Measurements from ENCODE around the gene MRPL55.
"Not testable (repeated sequence)": the region's sequence is repeated elsewhere in the genome, so short reads cannot be mapped to it uniquely, and the experiment has no call there.

Gene MRPL55

DNA sequence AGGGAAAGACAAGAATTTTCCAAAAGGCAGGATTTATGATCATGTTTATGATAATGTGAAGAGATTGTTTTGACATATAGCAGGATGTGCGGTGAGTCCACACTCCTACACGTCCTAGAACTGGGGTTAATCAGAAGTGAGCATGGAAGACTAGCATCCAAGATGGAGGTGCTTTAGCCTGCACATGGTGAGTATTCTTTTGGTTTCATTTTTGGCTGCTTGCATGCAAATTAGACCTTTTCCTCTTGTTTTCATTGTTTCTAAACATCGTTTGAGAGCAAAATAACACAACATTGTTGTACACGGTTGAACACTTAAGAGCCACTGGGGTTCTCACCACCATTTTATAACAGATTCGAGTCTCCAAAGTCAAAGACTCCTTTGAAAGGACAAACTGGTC is 16.1 kb upstream of the MRPL55 start:
- in situ Hi-C loops (cut with MboI; ENCODE audit: low sequenced_read_pairs), result no loop called here

DNA sequence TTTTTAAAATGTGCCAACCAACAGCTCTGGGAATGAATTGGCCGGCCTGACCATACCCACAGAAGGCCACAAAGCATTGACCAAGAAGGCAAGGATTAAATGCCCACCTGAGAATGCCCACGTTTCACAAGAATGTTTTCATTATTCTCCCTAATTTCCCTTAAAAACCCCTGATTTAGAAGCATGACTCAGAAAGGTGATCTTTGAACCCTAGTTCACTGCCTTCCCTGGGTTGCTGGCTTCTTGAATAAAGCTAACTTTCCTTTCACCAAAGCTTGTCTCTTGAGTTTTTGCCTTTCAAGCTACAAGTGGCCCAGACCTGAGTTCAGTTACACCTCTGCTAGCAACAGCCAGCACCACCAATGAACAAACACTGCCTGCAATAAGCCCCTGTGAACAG is 14.4 kb upstream of the MRPL55 start:
- in situ Hi-C loops (cut with MboI; ENCODE audit: low sequenced_read_pairs), result no loop called here

DNA sequence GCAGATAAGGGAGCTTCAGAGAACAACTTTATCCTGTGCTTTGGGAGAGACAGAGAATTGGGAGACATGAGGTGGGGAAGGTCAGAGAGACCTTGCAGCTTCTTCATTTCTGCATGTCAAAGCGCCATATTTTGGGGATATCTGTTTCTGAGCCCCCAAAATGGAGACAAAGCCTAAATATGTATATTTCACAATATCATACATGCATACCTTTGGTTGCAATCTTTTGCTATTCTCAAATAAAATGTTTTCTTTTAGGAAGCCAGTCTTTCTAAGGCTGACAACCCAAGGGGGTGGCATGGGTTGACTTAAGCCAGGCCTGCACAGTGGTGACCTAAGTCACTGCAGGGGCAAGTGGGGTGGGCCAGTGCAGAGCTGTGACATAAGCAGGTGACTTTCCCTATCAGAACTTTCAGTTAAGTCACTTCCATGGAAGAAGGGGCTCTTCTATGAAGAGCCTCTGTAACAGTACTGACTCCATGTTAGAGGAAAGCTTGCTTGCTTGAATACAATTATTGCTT is 13.9 kb upstream of the MRPL55 start:
- in situ Hi-C loops (cut with MboI; ENCODE audit: low sequenced_read_pairs), result no loop called here

DNA sequence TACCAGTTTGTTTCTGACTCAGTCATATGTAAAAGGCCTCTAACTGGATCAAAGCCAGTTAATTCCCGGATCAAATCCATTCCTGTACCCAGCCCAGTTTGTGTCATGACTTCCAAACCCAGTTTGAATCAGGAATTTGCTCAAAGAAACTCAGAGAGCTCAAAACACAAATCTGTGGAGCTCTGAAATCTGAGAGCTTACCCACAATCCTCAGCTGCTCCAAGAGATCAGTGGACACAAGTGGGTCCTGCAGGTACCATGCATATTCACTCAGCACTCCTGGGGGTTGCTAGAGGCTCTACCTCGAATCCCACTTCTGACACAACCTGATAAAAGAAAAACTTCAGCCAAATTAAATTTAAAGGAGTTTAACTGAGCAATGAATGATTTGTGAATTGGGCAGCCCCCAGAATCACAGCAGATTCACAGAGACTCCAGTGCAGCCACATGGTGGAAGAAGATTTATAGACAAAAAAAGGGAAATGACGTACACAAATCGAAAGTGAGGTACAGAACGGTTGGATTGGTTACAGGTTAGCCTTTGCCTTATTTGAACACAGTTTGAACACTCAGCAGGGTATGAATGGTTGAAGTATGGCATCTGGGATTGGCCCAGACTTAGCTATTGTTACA is 11.9 kb upstream of the MRPL55 start:
- in situ Hi-C loops (cut with MboI; ENCODE audit: low sequenced_read_pairs), result no loop called here

DNA sequence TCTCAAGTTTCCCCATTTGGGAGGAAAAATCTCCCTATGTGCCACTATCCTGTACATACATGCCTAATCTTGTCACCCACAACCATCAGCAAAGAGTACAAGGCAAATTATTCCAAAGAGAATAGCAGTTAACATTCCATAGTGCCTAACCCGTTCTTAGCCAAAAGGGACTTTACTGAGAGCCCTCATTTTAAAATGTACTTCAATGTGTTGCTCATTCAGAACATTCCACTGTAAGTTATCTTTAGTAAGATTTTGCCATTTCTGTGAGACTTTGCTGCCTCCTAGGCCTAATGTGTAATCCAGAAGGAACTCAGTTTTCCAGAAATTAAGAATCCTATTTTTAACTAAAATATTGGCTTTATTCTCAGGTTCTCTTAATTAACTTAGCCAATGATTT is 11.3 kb upstream of the MRPL55 start:
- in situ Hi-C loops (cut with MboI; ENCODE audit: low sequenced_read_pairs), result no loop called here

DNA sequence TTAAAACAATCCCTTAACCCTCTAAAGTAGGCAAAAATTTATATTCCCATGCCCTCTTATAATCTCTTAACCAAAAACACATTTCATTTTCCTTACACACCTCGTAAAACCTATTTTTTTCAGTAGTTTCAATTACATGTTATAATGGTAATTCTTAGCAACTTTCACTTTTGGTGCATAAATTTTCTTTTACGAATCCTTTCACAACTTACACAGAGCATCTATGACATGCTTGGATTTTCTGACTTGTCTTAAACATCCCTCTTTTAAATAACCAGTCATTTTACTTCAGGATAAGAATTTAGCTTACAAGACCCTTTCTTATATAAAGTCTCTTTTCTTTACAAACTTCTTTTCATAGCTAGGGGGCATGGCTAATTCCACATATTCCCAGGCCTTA is 8.9 kb upstream of the MRPL55 start:
- in situ Hi-C loops (cut with MboI; ENCODE audit: low sequenced_read_pairs), result no loop called here

DNA sequence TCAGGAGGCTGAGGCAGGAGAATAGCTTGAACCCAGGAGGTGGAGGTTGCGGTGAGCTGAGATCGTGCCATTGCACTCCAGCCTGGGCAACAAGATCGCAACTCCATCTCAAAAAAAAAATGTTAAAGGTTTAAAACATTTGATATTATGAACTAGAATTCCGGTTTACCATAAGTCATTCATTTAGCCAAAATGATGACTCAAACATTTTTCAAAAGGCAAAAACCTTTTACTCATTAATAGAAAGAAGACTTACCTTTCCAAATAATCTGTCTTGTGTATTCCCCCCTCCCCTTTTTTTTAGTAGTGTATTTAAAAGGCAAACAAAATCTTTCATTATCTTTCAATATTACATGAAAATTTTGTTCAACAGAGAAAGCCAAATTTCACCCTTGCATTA is 8.2 kb upstream of the MRPL55 start:
- in situ Hi-C loops (cut with MboI; ENCODE audit: low sequenced_read_pairs), result no loop called here

DNA sequence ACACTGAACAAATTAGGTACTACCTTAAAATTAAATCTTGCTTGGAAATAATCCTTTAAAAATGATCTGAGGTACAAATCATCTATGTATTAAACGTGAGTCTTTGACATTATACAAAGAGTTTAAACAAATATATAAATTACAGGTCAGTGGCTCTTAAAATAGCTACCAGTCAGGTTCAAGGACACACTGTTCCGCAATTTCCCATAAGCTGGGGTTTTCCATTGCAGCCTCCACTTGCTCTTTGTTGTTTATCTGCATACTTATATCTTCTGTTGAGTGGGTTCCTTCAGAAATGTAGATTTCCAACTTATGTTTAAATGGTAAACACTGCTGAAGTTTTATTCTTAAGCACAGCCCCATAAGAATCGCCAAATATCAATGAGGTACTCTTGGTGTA is 5.7 kb upstream of the MRPL55 start:
- in situ Hi-C loops (cut with MboI; ENCODE audit: low sequenced_read_pairs), result no loop called here

DNA sequence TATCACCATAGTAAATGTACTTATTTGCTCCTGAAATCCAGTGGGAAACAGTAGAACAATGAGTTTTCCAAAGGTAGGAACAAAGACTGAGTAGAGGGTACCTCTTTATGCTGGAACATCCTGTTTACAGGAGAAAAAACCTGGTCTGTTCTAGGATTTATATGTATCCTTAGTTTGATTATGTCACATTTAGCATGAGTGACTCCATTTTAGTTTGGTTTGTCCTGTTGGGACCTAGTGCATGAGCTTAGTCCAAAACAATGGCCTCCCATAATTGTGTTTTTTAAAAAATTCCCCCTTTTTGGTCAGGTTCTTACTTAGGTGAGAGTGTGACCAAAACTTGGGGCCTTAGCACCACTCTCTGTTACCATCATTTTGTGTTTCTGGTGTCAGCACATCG is 3.5 kb upstream of the MRPL55 start:
- in situ Hi-C loops (cut with MboI; ENCODE audit: low sequenced_read_pairs), result no loop called here

DNA sequence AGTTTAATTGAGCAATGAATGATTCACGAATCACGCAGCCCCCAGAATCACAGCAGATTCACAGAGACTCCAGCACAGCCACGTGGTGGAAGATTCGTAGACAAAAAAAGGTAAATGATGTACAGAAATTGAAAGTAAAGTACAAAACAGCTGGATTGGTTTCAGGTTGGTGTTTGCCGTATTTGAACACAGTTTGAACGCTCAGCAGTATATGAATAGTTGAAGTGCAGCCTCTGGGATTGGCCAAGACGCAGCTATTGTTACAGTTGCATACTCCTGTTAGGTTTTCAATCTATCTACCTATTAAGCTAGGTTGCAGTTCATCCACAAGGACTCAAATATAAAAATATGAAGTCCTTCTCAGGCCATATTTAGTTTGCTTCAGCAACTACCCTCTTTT is 3.1 kb upstream of the MRPL55 start:
- in situ Hi-C loops (cut with MboI; ENCODE audit: low sequenced_read_pairs), result no loop called here

DNA sequence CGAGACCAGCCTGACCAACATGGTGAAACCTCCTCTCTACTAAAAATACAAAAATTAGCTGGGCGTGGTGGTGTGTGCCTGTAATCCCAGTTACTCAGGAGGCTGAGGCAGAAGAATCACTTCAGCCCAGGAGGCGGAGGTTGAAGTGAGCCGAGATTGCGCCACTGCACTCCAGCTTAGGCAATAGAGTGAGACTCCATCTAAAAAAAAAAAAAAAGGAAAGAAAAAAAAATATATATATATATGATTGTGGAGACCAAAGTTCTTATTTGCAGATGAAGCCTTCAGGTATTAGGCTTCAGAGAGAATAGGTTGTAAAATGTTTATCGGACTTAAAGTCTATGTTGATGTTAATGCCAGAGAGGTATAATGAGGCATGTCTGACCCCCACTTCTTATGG is 2.2 kb upstream of the MRPL55 start:
- in situ Hi-C loops (cut with MboI; ENCODE audit: low sequenced_read_pairs), result not testable (repeated sequence)

DNA sequence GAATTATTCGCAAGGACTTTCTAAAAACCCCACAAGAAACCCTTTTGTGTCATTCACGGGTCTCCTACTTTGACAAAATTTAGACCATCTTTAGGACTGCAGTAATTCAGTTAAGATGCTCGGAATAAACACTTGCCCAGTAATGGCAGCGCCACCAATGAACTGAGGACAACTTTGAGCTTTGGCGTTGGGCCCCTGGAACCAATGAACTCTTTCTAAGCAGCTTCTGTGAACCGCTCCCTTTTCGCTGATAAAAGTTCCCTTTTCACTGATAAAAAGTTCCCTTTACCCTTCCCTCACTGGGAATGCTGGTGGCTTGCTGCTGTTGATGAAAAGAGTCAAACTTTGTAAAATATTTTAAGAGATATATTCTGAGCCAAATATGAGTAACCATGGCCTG is 1.5 kb upstream of the MRPL55 start:
- in situ Hi-C loops (cut with MboI; ENCODE audit: low sequenced_read_pairs), result no loop called here

DNA sequence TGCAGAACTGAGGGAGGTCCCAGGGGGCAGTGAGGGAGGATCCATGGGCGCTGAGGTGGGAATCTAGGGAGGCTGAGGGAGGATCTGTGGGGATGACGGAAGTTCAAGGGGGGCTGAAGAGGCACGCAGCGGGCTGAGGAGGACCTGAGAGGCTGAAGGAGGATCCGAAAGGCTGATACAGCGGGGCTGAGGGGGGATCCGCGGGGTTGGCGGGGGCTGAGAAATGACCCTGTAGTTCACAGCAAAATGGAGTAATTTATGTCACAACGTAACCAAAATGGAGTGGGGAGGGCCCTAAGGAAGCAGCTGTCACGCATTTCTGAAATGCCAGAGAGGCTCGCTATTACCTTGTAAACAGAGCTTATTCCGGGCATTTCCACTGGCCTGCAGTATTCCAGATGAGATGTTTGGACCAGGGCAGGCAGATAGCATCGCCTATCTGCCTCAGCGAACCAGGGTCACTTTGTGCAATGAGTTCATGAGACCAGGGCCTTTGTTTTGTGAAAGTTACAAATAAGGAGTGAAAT is 926 bp upstream of the MRPL55 start:
- in situ Hi-C loops (cut with MboI; ENCODE audit: low sequenced_read_pairs), result no loop called here

DNA sequence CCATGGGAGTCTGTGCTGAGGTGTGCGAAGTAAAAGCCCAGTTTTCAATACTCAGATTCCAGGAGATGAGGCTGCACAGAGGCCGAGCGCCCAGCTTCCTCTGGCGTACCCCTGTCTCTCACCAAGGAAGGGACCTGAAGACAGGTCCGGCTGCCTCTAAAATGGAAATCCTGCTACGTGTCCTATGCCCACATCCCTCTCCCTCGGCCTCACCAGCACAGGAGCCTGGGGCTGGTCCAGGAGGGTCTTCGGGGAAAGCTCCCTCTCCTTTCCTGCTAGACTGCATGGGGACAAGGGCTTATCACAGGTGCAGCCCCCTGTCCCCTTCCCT is 392 bp downstream of the MRPL55 start:
- in situ Hi-C loops (cut with MboI; ENCODE audit: low sequenced_read_pairs), result no loop called here

DNA sequence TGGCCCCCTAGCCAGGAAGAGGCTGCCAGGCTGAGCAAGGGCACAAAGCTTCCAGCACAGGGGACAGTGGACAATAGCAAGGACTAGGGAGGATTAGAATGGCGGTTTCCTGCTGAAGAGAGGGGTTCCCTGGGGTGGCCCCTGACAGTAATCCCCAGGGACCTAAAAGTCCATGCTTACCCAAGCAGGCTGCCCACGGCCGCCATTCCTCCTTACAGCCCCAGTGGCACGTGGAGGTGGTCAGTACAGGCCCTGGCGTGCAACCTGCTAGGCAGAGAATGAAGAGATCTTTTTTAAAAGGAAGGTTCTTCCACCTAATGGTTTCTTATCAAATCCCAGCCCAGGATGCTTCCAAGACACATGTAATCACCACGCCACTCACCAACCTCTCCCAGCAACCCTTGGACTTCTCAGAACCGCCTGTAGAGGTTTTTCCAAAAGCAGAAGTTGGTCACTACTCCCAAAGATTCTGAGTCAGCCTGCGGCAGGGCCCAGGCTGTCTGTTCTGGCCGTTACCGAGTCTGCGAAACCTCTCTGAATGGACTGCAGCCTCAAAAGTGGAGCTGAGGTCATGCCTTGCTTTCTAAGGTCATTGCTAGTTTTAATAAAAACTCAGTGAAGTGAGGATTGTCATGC is 926 bp downstream of the MRPL55 start:
- in situ Hi-C loops (cut with MboI; ENCODE audit: low sequenced_read_pairs), result no loop called here

DNA sequence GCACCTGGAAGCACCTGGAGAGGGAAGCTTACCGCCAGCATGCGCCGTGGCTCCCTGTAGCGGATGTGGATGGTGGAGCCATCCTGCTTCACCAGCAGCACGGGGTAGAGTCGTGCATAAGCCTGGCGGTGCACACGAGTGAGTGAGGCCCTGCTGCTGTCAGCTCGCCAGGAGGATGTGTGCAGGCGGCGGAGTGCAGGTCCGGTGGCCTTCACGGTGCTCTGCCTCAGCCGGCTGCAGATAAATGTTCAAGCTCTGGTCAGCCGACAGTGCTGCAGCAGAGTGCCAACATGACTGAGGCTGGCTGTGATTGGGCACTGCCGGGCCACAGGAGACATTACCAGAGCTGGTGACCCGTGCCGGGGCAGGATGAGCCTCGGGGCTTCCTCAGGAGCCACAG is 1.5 kb downstream of the MRPL55 start:
- in situ Hi-C loops (cut with MboI; ENCODE audit: low sequenced_read_pairs), result no loop called here

DNA sequence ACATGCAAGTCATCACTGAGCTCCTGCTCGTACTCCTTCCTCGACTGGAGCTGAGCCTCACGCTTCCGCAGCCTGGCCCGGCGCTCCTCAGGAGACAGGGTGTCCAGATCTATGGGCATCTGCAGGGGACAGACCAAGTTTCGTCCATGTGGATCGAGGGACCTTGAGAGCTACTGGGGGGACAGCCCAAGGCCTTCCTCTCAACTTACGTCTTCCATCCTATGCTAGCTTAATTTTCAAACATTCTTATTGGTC is 2.4 kb downstream of the MRPL55 start:
- in situ Hi-C loops (cut with MboI; ENCODE audit: low sequenced_read_pairs), result no loop called here

DNA sequence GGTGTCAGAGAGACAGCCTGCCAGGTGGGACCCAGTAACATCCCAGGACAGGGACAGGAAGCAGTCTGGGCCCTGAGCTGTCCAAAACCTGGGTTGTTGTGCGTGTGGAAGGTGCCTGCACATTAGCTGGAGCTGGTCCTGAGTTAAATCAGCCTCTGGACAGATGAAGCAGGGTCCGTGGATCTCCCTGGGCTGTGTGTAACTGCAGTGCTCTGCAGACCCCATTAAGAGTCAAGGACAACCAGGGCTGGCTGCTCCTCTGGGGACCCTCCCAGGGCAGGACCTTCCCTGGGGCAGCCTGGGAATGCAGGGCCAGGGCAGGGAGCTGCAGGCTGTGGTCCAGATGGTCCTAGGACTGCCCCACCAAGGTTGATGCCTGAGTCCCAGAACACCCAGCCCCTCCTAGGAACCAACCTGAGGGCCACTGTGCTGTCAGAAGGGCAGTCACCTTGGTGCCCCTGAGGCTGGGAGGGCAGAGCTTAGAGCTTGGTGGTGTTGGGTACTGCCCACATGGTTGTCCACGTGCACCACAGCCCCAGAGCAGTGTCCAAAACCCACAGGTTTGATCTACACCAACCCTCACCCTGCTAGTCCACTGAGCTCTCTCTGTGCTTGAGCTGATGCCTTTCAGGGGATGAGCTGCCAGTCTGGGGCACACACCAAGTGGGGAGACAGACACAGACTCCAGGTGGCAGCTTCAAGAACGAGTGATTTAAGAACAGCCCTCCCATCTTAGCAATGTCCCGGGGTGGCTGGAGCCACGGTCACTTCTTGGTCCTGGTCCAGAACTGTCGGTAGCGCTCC is 2.9 kb downstream of the MRPL55 start:
- in situ Hi-C loops (cut with MboI; ENCODE audit: low sequenced_read_pairs), result no loop called here

DNA sequence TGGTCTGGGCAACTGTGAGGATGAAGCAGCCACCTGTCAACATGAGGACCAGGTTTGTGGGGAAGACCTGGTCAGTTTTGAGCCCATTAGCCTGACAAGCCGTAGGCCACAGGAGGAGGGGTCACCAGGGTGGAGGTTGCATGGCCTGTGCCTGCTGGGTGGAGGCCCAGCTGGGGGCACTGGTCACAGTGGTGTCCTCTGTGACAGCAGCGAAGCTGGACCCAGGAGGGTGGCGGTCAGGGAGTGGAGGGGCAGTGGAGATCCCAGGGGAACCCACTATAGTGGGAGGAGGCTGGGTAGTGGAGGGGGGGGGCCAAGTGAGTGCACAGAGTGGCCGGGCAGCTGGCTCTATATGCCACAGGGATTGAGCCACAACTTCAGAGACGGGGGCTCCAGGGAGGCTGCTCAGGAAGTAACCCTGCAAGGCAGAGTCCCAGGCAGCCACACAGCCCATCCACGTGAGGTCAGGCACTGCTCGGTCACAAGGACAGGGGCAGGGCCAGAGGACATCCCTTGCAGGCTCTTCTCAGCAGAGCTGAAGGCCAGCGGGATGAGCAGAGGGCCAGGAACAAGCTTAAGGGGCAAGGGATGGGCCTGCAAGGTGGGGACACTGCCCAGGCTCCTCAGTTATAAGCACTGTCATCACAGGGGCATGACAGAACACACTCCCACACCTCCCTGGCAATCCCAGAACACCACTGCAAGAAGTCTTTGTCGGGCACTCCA is 3.7 kb downstream of the MRPL55 start:
- in situ Hi-C loops (cut with MboI; ENCODE audit: low sequenced_read_pairs), result no loop called here

DNA sequence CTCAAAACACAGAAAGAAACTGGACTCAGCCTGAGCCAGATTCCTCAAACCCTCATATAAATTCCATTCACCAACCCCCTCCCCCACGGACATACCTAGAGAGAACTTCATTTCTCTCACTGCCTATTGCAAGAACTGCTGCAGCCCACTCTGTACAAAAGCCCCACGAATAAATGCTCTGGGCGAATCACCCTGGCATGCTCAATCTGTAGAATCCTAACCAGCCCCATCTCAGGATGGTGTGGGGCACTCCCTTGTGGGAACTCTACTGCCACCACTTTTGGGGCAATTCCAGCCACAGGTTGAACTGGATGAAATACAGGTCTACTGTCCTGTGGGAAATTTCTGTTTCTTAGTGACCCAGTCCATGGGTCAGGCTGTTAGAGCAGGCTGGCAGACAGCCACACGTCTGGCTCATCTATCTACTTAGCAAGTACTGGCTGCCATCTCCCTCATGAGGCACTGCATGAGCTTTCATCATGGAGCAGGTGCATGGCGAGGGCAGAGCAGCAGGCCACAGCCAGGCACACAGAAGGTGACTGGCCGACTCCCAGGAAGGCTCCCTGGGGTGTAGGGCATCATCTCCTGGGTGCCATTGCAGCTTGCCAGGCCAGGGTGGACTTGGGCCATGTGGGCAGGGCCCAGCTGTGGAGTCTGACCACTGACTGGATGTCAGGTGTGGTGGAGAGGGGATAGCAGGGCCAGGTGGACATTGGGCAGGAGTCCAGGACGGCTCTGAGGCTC is 4.4 kb downstream of the MRPL55 start:
- in situ Hi-C loops (cut with MboI; ENCODE audit: low sequenced_read_pairs), result no loop called here

Data from hTERT RPE-1 (cell line).